SU-DHL-6 (cell line): ENCODE measurements around the gene MYH7B.

Experiments used
- H2AFZ ChIP-seq: fragments of 200-600 bp; sonication (generic); 2 replicates; pipeline ENCODE4 v1.6.1; 2014; ENCODE audit warnings: low read depth, mild to moderate bottlenecking, moderate library complexity, mixed read lengths, antibody characterized with exemption, low read length; ENCODE audit not compliant: severe bottlenecking
- H3F3A ChIP-seq: fragments of 200-600 bp; shearing (Covaris generic); 2 replicates; pipeline ENCODE4 v1.6.0; 2016; ENCODE audit warnings: antibody characterized with exemption, mild to moderate bottlenecking; ENCODE audit not compliant: insufficient read depth
- H3K27ac ChIP-seq: fragments of 200-600 bp; sonication (generic); 2 replicates; pipeline ENCODE4 v1.5.1; 2016; ENCODE audit warnings: low read depth, mild to moderate bottlenecking, low read length, moderate library complexity, mixed read lengths
- H3K27me3 ChIP-seq: fragments of 200-600 bp; sonication (generic), shearing (Covaris generic); 2 replicates; pipeline ENCODE4 v1.6.0; 2014; ENCODE audit warnings: mild to moderate bottlenecking, low read length
- H3K36me3 ChIP-seq: fragments of 200-600 bp; sonication (generic); 2 replicates; pipeline ENCODE4 v1.6.1; 2014; ENCODE audit warnings: mild to moderate bottlenecking, low read length, mixed read lengths
- H3K4me2 ChIP-seq: fragments of 300-600, 200-600 bp; shearing (Covaris generic), sonication (generic); 2 replicates; pipeline ENCODE4 v1.6.0; 2014; ENCODE audit warnings: low read length, low read depth, mild to moderate bottlenecking; ENCODE audit not compliant: poor library complexity, severe bottlenecking
- H3K4me3 ChIP-seq: fragments of 200-600 bp; sonication (generic); 2 replicates; pipeline ENCODE4 v1.5.1; 2014; ENCODE audit warnings: antibody characterized with exemption, low read length, mild to moderate bottlenecking, mixed read lengths; ENCODE audit not compliant: insufficient read depth, poor library complexity, severe bottlenecking
- H3K79me2 ChIP-seq: fragments of 200-600 bp; sonication (generic); 2 replicates; pipeline ENCODE4 v1.6.1; 2014; ENCODE audit warnings: mild to moderate bottlenecking, low read length, moderate library complexity; ENCODE audit not compliant: insufficient read depth
- H3K9ac ChIP-seq: fragments of 200-600 bp; sonication (generic); 2 replicates; pipeline ENCODE4 v1.7.0; 2014; ENCODE audit warnings: mild to moderate bottlenecking, low read length
- H3K9me2 ChIP-seq: fragments of 200-600 bp; sonication (generic); replicated peaks from 2 replicates; pipeline ENCODE4 v1.6.1; 2014; ENCODE audit warnings: low read length; ENCODE audit not compliant: insufficient read depth
- H3K9me3 ChIP-seq: fragments of 200-600 bp; sonication (generic); 2 replicates; pipeline ENCODE4 v1.6.1; 2014; ENCODE audit warnings: low read length, mixed read lengths; ENCODE audit not compliant: insufficient read depth
- H4K20me1 ChIP-seq: fragments of 200-600 bp; sonication (generic); 2 replicates; pipeline ENCODE4 v1.6.1; 2014; ENCODE audit warnings: low read depth, mild to moderate bottlenecking, antibody characterized with exemption, low read length, moderate library complexity, mixed read lengths
- EZH2phosphoT487 ChIP-seq: fragments of 200-600 bp; sonication (generic), shearing (Covaris generic); conservative IDR thresholded peaks from 2 replicates; pipeline ENCODE4 v1.6.1; 2018; ENCODE audit warnings: mild to moderate bottlenecking, antibody characterized with exemption, low read length, moderate library complexity, mixed read lengths
- TF ChIP-seq, protein P1 (sequence below): fragments of 200-600 bp; sonication (generic); IDR thresholded peaks from one replicate; pipeline ENCODE4 v1.5.1; 2017; ENCODE audit warnings: antibody characterized with exemption, mild to moderate bottlenecking, low read length, moderate library complexity; ENCODE audit not compliant: insufficient read depth, poor library complexity, severe bottlenecking

MYH7B gene

GRCh38 chr20:34976286-34976685 lies 20.6 kb downstream of the MYH7B start:
- no peak overlapping the region for H2AFZ ChIP-seq
- no peaks in the 10 kb centered on the region for H3K27me3 ChIP-seq
- H3K9me2 ChIP-seq: no peaks in the 10 kb centered on the region
- no peaks in the 10 kb centered on the region for H3K9me3 ChIP-seq
- no peaks in the 10 kb centered on the region for H4K20me1 ChIP-seq
- H3K4me3 ChIP-seq: no peak overlapping the region
- TF ChIP-seq, protein P1, sequence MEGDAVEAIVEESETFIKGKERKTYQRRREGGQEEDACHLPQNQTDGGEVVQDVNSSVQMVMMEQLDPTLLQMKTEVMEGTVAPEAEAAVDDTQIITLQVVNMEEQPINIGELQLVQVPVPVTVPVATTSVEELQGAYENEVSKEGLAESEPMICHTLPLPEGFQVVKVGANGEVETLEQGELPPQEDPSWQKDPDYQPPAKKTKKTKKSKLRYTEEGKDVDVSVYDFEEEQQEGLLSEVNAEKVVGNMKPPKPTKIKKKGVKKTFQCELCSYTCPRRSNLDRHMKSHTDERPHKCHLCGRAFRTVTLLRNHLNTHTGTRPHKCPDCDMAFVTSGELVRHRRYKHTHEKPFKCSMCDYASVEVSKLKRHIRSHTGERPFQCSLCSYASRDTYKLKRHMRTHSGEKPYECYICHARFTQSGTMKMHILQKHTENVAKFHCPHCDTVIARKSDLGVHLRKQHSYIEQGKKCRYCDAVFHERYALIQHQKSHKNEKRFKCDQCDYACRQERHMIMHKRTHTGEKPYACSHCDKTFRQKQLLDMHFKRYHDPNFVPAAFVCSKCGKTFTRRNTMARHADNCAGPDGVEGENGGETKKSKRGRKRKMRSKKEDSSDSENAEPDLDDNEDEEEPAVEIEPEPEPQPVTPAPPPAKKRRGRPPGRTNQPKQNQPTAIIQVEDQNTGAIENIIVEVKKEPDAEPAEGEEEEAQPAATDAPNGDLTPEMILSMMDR: no peak
- no peak for TF ChIP-seq EZH2phosphoT487
- no peak overlapping the region for H3K27ac ChIP-seq
- no peaks in the 10 kb centered on the region for H3K79me2 ChIP-seq
- H3K36me3 ChIP-seq: no peaks in the 10 kb centered on the region
- H3K4me2 ChIP-seq: no peak overlapping the region
- H3K9ac ChIP-seq: no peak overlapping the region
- H3F3A ChIP-seq: no peaks in the 10 kb centered on the region

DNA sequence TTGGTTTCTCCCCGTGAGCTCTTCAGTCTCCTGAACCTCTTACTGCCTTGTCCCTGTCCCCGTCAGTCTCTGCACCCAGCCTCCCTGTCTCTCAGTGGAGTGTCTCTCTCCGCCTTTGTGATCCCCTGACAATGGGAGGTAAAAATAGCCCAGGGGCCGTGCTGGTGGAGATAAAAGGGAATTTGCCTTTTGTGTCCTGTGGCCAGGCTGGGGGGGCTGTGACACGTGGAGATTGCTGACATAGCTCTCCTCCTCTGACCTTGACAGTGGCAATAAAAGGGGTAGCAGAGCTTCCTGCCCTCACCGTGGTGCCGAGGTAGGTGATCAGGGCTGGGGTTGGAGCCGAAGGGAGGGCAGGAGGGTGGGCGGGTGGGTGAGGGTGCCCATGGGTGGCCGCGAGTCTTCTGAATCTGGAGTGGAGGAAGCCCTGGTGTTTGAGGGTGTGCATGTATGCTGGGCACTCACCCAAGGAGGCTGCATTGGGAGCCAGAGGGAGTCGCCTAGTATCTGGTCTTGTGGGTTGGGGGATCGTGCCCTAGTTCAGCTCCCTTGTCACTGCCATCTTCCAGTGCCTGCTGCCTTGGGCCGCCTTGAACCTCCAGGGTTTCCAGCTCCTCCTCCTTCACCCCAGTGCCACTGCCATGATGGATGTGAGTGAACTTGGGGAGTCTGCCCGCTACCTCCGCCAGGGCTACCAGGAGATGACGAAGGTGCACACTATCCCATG lies 21.9 kb downstream of the MYH7B start:
- TF ChIP-seq, protein P1: no peak
- TF ChIP-seq EZH2phosphoT487: no peak
- H3K27me3 ChIP-seq: no peaks in the 10 kb centered on the region
- no peaks in the 10 kb centered on the region for H3K36me3 ChIP-seq
- no peaks in the 10 kb centered on the region for H4K20me1 ChIP-seq
- H3K79me2 ChIP-seq: no peaks in the 10 kb centered on the region
- no peaks in the 10 kb centered on the region for H3K9me3 ChIP-seq
- no peak overlapping the region for H3K4me2 ChIP-seq
- H3K27ac ChIP-seq: no peak overlapping the region
- H2AFZ ChIP-seq: no peak overlapping the region
- no peaks in the 10 kb centered on the region for H3F3A ChIP-seq
- H3K9me2 ChIP-seq: no peaks in the 10 kb centered on the region
- no peak overlapping the region for H3K9ac ChIP-seq
- H3K4me3 ChIP-seq: no peak overlapping the region

DNA sequence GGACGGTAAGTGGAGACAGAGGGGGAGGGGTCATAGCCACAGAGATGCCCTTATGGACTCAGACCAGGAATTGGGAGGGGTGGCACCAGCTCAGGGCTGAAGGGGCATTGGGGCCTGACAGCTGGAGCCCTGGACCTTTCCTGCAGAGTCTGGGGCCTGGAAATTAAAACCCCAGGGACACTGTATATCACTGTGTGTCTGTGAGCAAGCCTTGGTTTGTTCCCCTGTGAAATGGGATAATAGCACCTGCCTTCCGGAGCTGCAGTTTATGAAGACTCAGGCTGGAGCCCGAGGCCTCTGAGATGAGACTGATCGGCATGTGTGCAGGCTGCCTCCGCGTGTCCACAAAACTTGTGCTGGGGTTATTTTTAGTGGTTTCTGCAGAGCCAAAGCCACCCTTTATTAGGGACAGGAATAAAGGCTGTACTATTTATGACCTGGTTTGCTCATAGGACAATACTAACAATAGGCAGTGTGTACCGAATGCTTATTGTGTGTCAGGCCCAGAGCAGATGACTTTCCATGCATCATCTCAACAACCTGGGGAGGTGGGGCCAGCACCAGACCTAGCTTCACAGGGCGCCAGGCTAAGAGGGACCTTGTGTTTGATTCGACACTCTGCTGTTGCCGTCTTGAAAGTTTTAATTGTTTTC lies 22.6 kb downstream of the MYH7B start:
- Histone ChIP-seq H3K36me3 (no peaks in the 10 kb centered on the region), H4K20me1 (no peaks in the 10 kb centered on the region), H3K9me3 (no peaks in the 10 kb centered on the region), H2AFZ (no peak overlapping the region), H3K9ac (no peak overlapping the region), H3K9me2 (no peaks in the 10 kb centered on the region), H3K27ac (no peak overlapping the region), H3F3A (no peaks in the 10 kb centered on the region), H3K27me3 (no peaks in the 10 kb centered on the region), H3K4me2 (no peak overlapping the region), H3K4me3 (no peak overlapping the region), H3K79me2 (no peaks in the 10 kb centered on the region)
- TF ChIP-seq EZH2phosphoT487: no peak
- TF ChIP-seq, protein P1: no peak
